GM23338 (cell line): ENCODE results near the gene RAB3GAP1. TPM values are rescaled to one million over a fixed set of nuclear protein-coding genes. Genes with fewer than 3 reads are reported as not detected.

ENCODE experiments used
- ATAC-seq: fragments of 200-7000 bp; cut with Tn5 transposase; 3 replicates; pipeline ENCODE4 v1.9.1; 2020
- DNase-seq: peaks from one replicate; pipeline ENCODE4 v3.0.0-alpha.2; 2015; ENCODE audit warnings: low spot score
- H2AFZ ChIP-seq: fragments of 200-600 bp; sonication (generic); 2 replicates; pipeline ENCODE4 v1.8.0; 2016; ENCODE audit warnings: antibody characterized with exemption, mild to moderate bottlenecking, moderate library complexity
- H3F3A ChIP-seq: fragments of 200-600 bp; sonication (generic); replicated peaks from 2 replicates; pipeline ENCODE4 v1.8.0; 2017; ENCODE audit warnings: antibody characterized with exemption, mixed run types, low read depth
- H3K27ac ChIP-seq: fragments of 200-600 bp; sonication (generic); 2 replicates; pipeline ENCODE4 v1.6.1; 2016; ENCODE audit warnings: low read depth
- H3K27me3 ChIP-seq: fragments of 200-600 bp; sonication (generic); 2 replicates; pipeline ENCODE4 v1.8.0; 2016; ENCODE audit warnings: mild to moderate bottlenecking, mixed run types, moderate library complexity; ENCODE audit not compliant: insufficient read depth
- H3K36me3 ChIP-seq: fragments of 200-600 bp; sonication (generic); 2 replicates; pipeline ENCODE4 v1.8.0; 2016; ENCODE audit warnings: mild to moderate bottlenecking; ENCODE audit not compliant: insufficient read depth
- H3K4me1 ChIP-seq: fragments of 200-600 bp; sonication (generic); 2 replicates; pipeline ENCODE4 v1.8.0; 2016; ENCODE audit warnings: mild to moderate bottlenecking, moderate library complexity; ENCODE audit not compliant: insufficient read depth
- H3K4me2 ChIP-seq: fragments of 200-600 bp; sonication (generic); 2 replicates; pipeline ENCODE4 v1.7.1; 2017; ENCODE audit warnings: mixed run types
- H3K4me3 ChIP-seq: fragments of 200-600 bp; sonication (generic); 2 replicates; pipeline ENCODE4 v1.6.1; 2016; ENCODE audit warnings: mixed run types
- H3K79me2 ChIP-seq: fragments of 200-600 bp; sonication (generic); replicated peaks from 2 replicates; pipeline ENCODE4 v1.8.0; 2017; ENCODE audit warnings: mild to moderate bottlenecking; ENCODE audit not compliant: insufficient read depth
- H3K9me2 ChIP-seq: fragments of 200-600 bp; sonication (generic); 2 replicates; pipeline ENCODE4 v1.8.0; 2017; ENCODE audit not compliant: insufficient read depth
- H4K20me1 ChIP-seq: fragments of 200-600 bp; sonication (generic); replicated peaks from 2 replicates; pipeline ENCODE4 v1.8.0; 2017; ENCODE audit warnings: mild to moderate bottlenecking; ENCODE audit not compliant: insufficient read depth
- H3K27ac Mint-ChIP-seq: 2 replicates; pipeline ENCODE4 v1.8.0; 2020; ENCODE audit warnings: inconsistent platforms, mild to moderate bottlenecking, moderate library complexity, mixed read lengths
- H3K27me3 Mint-ChIP-seq: 3 replicates; pipeline ENCODE4 v1.8.0; 2022; ENCODE audit warnings: low read depth, mild to moderate bottlenecking, moderate library complexity, mixed read lengths, inconsistent platforms; ENCODE audit not compliant: insufficient read depth, poor library complexity
- H3K36me3 Mint-ChIP-seq: 3 replicates; pipeline ENCODE4 v1.8.0; 2021; ENCODE audit warnings: low read depth, mild to moderate bottlenecking, inconsistent platforms, moderate library complexity, mixed read lengths
- H3K4me1 Mint-ChIP-seq: 3 replicates; pipeline ENCODE4 v1.8.0; 2020; ENCODE audit warnings: mild to moderate bottlenecking, inconsistent platforms, mixed read lengths
- H3K4me3 Mint-ChIP-seq: 3 replicates; pipeline ENCODE4 v1.8.0; 2021; ENCODE audit warnings: moderate library complexity, mild to moderate bottlenecking, inconsistent platforms, mixed read lengths
- H3K9me3 Mint-ChIP-seq: 3 replicates; pipeline ENCODE4 v1.8.0; 2020; ENCODE audit warnings: moderate library complexity, mild to moderate bottlenecking, inconsistent platforms, mixed read lengths
- CREB1 ChIP-seq: fragments of 250-450 bp; sonication (Bioruptor Pico); IDR thresholded peaks from 2 replicates; pipeline ENCODE4 v1.5.0; 2020; ENCODE audit warnings: low read depth, mild to moderate bottlenecking, moderate library complexity
- CTCF ChIP-seq, 2 experiments: fragments of 200-600 bp in 1 of 2; sonication (generic) in 1 of 2; conservative IDR thresholded peaks; 2 replicates each; pipeline versions ENCODE4 v1.5.1 to v1.6.1; 2016 to 2017; ENCODE audit warnings: antibody characterized with exemption in 2 of 2, low read depth in 2 of 2, mild to moderate bottlenecking in 2 of 2, moderate library complexity in 1 of 2
- ETS1 ChIP-seq: IDR thresholded peaks from 2 replicates; pipeline ENCODE4 v1.6.1; 2016; ENCODE audit warnings: antibody characterized with exemption
- EZH2 ChIP-seq: fragments of 200-600 bp; sonication (generic); IDR thresholded peaks from one replicate; pipeline ENCODE4 v1.8.0; 2017; ENCODE audit warnings: antibody characterized with exemption, mild to moderate bottlenecking, low read depth; ENCODE audit not compliant: unreplicated experiment
- EZH2phosphoT487 ChIP-seq: fragments of 200-600 bp; sonication (generic); IDR thresholded peaks from one replicate; pipeline ENCODE4 v1.8.1; 2018; ENCODE audit warnings: antibody characterized with exemption; ENCODE audit not compliant: unreplicated experiment
- JUNB ChIP-seq: IDR thresholded peaks from one replicate; pipeline ENCODE4 v1.6.1; 2016; ENCODE audit warnings: antibody characterized with exemption; ENCODE audit not compliant: unreplicated experiment
- NANOG ChIP-seq: IDR thresholded peaks from 2 replicates; pipeline ENCODE4 v1.6.1; 2016; ENCODE audit warnings: antibody characterized with exemption, borderline replicate concordance
- POLR2AphosphoS5 ChIP-seq: IDR thresholded peaks from 2 replicates; pipeline ENCODE4 v1.6.1; 2016; ENCODE audit warnings: antibody characterized with exemption, low read depth
- REST ChIP-seq: IDR thresholded peaks from one replicate; pipeline ENCODE4 v1.6.1; 2018; ENCODE audit warnings: antibody characterized with exemption; ENCODE audit not compliant: unreplicated experiment
- STAT1 ChIP-seq: IDR thresholded peaks from one replicate; pipeline ENCODE4 v1.6.1; 2016; ENCODE audit warnings: antibody characterized with exemption; ENCODE audit not compliant: unreplicated experiment
- ZNF114 ChIP-seq: fragments of 250-450 bp; sonication (Bioruptor Pico); IDR thresholded peaks from 2 replicates; pipeline ENCODE4 v1.5.0; 2020; ENCODE audit warnings: mild to moderate bottlenecking, moderate library complexity
- ZNF331 ChIP-seq: fragments of 250-450 bp; sonication (Bioruptor Pico); IDR thresholded peaks from 2 replicates; pipeline ENCODE4 v1.5.0; 2020; ENCODE audit warnings: low read depth, mild to moderate bottlenecking, moderate library complexity
- ZNF462 ChIP-seq: fragments of 250-450 bp; sonication (Bioruptor Pico); IDR thresholded peaks from 2 replicates; pipeline ENCODE4 v1.5.0; 2020; ENCODE audit warnings: mild to moderate bottlenecking, moderate library complexity
- polyA plus RNA-seq: library from polyadenylated mRNA; unstranded; fragments of >200 nt; fragmentation: Nextera tagmentation; extraction: Ambion mirVana; gene quantifications from 2 replicates; pipeline ENCODE4 v1.2.1, GENCODE V29; 2016
- total RNA-seq: library from RNA; depleted of rRNA; stranded (reverse); fragments of >200 nt; shearing (Covaris generic); gene quantifications from 2 replicates; pipeline ENCODE4 v1.2.3, GENCODE V29; 2014

The RAB3GAP1 gene
- total and polyA plus RNA-seq, 2 experiments from 2014 or later, result 22.5 to 40.4 TPM

GRCh38 chr2:135037831-135038230 lies 14.3 kb upstream of the RAB3GAP1 start:
- Histone ChIP-seq H3K9me2 (no peaks in the 10 kb centered on the region), H3K4me2 (no peak overlapping the region), H3K4me1 (no peaks in the 10 kb centered on the region), H3F3A (no peaks in the 10 kb centered on the region), H2AFZ (no peak overlapping the region), H3K79me2 (no peaks in the 10 kb centered on the region), H3K36me3 (no peaks in the 10 kb centered on the region), H4K20me1 (no peaks in the 10 kb centered on the region), H3K27me3 (no peaks in the 10 kb centered on the region), H3K4me3 (no peak overlapping the region), H3K27ac (no peak overlapping the region)
- Mint-ChIP-seq H3K4me1 (no peaks in the 10 kb centered on the region), H3K27me3 (no peaks in the 10 kb centered on the region), H3K9me3 (peaks cover 12% of the 10 kb centered on the region), H3K4me3 (no peak overlapping the region), H3K36me3 (no peaks in the 10 kb centered on the region), H3K27ac (no peak overlapping the region)
- DNase-seq (no peak), ATAC-seq (no peak)
- TF ChIP-seq ZNF331 (CRISPR knock-in tag) (no peak), ETS1 (no peak), CTCF (conservative IDR thresholded peaks at IDR 0.05; ENCODE audit: low read depth in 2 of 2) (no peak), ZNF114 (CRISPR knock-in tag) (no peak), EZH2phosphoT487 (no peak), ZNF462 (CRISPR knock-in tag) (no peak), EZH2 (no peak), JUNB (no peak), REST (no peak), POLR2AphosphoS5 (no peak), NANOG (no peak), CREB1 (CRISPR knock-in tag) (no peak), STAT1 (no peak)
